ENCODE data around the gene KLF13. TPM values are rescaled to one million over a fixed set of nuclear protein-coding genes. Genes with fewer than 3 reads are reported as not detected.

The KLF13 gene
- total and polyA plus RNA-seq, 3 experiments from 2014 or later, result 109 to 147 (median 145) TPM

DNA sequence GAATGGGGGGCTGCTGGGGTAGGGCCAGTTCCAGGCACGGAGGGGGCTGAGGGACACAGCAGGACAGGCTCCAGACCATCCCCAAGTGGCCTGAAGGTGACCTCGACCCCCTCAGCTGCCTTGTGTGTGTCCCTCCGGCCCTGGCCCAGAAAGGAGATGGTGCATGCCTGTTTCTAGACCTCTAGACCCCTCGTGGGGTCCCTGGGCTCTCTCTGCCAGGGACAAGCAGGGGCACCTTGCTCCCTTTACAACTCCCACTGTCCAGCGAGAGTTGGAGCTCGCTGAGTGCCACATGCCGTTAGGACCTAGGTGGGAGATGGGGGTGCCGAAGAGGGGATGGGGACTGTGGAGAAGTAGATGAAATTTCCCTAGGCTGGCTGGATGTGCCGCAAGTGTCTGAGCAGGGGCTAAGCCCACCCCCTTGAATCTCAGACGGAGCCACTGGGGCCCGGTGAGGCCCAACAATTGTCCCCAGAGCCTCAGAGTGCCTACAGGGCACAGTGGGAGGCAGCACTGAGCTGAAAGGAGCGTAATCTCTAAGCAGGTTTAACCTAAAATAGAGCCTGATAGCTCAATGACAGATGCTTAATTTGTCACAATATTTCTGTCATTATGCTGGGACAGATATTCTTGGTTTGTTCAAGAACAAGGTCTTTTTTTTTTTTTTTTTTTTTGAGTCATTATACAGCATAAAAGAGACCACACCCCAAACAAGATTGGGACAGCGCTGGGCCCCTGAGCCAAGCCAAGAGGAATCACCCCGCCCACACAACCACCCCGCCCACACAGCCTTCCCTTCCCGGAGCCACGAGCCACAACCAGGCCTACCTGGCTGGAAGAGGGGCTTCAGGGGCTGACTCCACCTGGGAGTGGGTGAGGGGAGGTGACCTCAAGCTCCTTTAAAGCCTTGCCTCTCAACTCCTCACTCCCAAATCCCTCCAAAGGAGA, 23.6 kb upstream of the KLF13 start:
- H3K4me1 ChIP-seq (ENCODE audit: insufficient read depth, low read length), result peaks cover 13% of the 10 kb centered on the region
- no peaks in the 10 kb centered on the region for H3K36me3 Mint-ChIP-seq
- H3K36me3 ChIP-seq (ENCODE audit: insufficient read depth, low read length), result no peaks in the 10 kb centered on the region
- no peaks in the 10 kb centered on the region for H3K9me3 Mint-ChIP-seq
- H3K4me3 Mint-ChIP-seq, result no peak overlapping the region
- no peak overlapping the region for H3K27ac ChIP-seq (ENCODE audit: low read depth, low read length)
- no peak overlapping the region for H3K4me3 ChIP-seq (ENCODE audit: low read length)
- DNase-seq, result peak in 1 of 5 donors; percentile 24
- POLR2A ChIA-PET, result interaction anchor here (0.6 to 0.7 kb wide), 3 partner anchors 72 to 137 kb away, joined by 3 to 5 read pairs (median 3); no protein-coding TSS in a partner anchor
- no peaks in the 10 kb centered on the region for H3K27me3 ChIP-seq (ENCODE audit: insufficient read depth, low read length, poor library complexity, severe bottlenecking)
- CTCF ChIA-PET, result interaction anchor here (0.7 to 2.4 kb wide), 16 partner anchors 11 to 241 kb away, joined by 3 to 11 read pairs (median 4); no protein-coding TSS in a partner anchor
- H3K27me3 Mint-ChIP-seq, result peaks cover 0 to 9% of the 10 kb centered on the region in 2 donors
- peak overlapping the region in 2 of 8 donors; percentile 33 to 38 for H3K27ac Mint-ChIP-seq
- H3K9me3 ChIP-seq (ENCODE audit: low read length), result no peaks in the 10 kb centered on the region
- peaks cover 9 to 32% (median 23%) of the 10 kb centered on the region in 3 donors for H3K4me1 Mint-ChIP-seq

DNA sequence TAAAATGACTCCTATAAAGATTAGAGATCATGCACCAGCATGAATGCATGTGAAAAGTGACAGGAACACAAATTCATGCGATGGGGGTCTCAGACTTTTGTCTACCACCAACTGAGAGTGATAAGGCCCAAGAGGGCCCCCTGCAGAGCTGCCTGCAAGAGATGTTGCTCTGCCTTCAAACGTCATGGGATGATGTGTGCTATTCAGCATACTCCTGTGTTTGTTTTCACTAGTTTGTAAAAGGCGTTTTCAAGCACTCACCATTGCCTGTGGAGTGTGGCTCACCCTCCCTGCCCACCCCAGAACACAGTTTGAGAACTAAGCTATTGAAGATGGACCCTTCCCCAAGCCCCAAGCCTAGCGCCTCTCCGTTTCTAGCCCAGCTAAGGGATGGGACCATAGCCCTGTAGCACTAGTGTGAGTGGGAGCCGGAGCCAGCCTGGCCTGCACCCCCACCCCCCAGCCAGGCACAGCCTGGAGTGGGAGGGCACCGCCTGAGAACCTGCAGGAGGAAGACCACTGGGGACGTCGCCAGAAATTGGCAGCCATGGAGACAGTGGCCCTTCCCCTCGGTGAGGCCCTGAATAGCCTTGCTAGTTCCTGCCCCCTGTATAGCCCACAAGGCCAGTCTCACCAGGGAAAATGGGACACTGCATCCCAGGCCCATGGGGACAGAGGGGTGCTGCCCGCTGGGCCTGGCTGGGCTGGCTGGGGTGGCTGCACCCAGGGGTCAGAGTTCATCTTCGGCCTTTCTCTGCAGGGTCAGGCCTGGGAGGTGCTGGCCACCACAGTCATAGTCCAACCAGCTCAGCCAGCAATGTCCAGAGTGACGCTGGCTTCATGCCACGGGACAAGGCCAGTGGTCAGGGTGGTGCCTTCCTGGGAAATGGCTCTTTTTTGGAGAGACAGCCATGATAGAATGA, 22.6 kb upstream of the KLF13 start:
- DNase-seq, result no peak
- Histone ChIP-seq H3K27ac (ENCODE audit: low read depth, low read length) (no peak overlapping the region), H3K9me3 (ENCODE audit: low read length) (no peaks in the 10 kb centered on the region), H3K4me3 (ENCODE audit: low read length) (no peak overlapping the region), H3K27me3 (ENCODE audit: insufficient read depth, low read length, poor library complexity, severe bottlenecking) (no peaks in the 10 kb centered on the region), H3K36me3 (ENCODE audit: insufficient read depth, low read length) (no peaks in the 10 kb centered on the region), H3K4me1 (ENCODE audit: insufficient read depth, low read length) (peaks cover 13% of the 10 kb centered on the region)
- Mint-ChIP-seq H3K4me1 (peaks cover 10 to 39% (median 23%) of the 10 kb centered on the region in 3 donors), H3K9me3 (no peaks in the 10 kb centered on the region), H3K27ac (peak overlapping the region in 2 of 8 donors; percentile 38 to 85), H3K36me3 (no peaks in the 10 kb centered on the region), H3K4me3 (no peak overlapping the region), H3K27me3 (peaks cover 0 to 11% of the 10 kb centered on the region in 2 donors)
- POLR2A ChIA-PET, result no interaction called here
- CTCF ChIA-PET, result interaction anchor here (0.7 to 2.4 kb wide), 15 partner anchors 12 to 242 kb away, joined by 3 to 11 read pairs (median 4); no protein-coding TSS in a partner anchor

DNA sequence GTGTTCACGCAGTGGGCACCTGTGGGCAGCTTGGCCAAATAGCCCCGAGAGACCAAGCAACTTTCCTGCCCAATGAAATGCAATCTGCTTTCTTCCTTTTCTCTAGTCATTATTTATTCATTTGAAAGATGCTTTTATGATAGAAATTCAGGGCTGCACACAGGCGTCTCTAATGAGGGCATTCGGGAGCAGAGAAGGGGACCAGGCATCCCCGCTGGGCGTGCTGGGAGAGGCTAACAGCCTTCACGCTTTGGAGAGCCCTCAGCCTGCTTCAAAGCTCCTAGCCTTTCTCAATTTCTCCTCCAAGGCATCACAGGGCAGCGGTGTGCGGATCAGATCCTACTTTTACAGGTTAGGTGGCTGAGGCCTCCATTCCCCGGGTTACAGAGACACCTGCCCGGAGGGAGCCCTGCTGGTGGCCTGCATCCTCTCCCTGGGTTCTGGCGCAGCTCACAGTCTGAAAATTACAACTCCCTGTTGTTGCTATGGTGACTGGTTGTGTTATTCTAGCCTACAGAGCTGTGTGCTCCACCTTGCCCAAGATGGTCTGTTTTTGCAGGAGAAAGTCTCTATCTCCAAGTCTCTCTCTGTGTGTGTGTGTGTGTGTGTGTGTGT, 21.8 kb upstream of the KLF13 start:
- ChIA-PET CTCF (no interaction called here), POLR2A (no interaction called here)
- peak overlapping the region in 1 of 7 donors; percentile 41 for H3K4me3 Mint-ChIP-seq
- peaks cover 10 to 40% (median 23%) of the 10 kb centered on the region in 3 donors for H3K4me1 Mint-ChIP-seq
- no peak overlapping the region for H3K4me3 ChIP-seq (ENCODE audit: low read length)
- DNase-seq, result no peak
- H3K27me3 Mint-ChIP-seq, result peaks cover 0 to 12% of the 10 kb centered on the region in 2 donors
- H3K9me3 ChIP-seq (ENCODE audit: low read length), result no peaks in the 10 kb centered on the region
- H3K27ac Mint-ChIP-seq, result peak overlapping the region in 3 of 8 donors; percentile 43 to 72 (median 60)
- peaks cover 13% of the 10 kb centered on the region for H3K4me1 ChIP-seq (ENCODE audit: insufficient read depth, low read length)
- H3K27me3 ChIP-seq (ENCODE audit: insufficient read depth, low read length, poor library complexity, severe bottlenecking), result no peaks in the 10 kb centered on the region
- H3K9me3 Mint-ChIP-seq, result no peaks in the 10 kb centered on the region
- H3K36me3 ChIP-seq (ENCODE audit: insufficient read depth, low read length), result no peaks in the 10 kb centered on the region
- no peak overlapping the region for H3K27ac ChIP-seq (ENCODE audit: low read depth, low read length)
- no peaks in the 10 kb centered on the region for H3K36me3 Mint-ChIP-seq

DNA sequence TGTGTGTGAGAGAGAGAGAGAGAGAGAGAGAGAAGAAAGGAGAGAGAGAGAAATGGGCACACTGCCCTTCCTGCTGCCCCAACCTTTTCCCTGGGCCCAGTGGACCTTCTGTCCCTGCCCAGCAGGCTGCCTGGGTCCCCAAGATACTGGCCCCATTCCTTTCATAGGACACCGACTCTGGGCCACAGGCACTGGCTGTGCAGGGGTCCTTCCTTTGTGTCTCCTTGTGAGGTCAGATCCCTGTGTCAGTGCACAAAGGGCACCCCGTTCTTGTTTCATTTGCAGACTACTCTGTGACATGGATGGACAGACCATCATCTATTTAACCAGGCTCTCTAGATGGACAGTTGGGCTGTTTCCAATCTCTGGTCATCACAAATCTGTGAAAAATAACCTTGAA, 21.3 kb upstream of the KLF13 start:
- H3K9me3 ChIP-seq (ENCODE audit: low read length), result no peaks in the 10 kb centered on the region
- ChIA-PET CTCF (interaction anchor here (2.3 kb wide), 1 partner anchor 90 kb away, joined by 4 read pairs; no protein-coding TSS in a partner anchor), POLR2A (no interaction called here)
- H3K4me3 Mint-ChIP-seq, result no peak overlapping the region
- no peaks in the 10 kb centered on the region for H3K36me3 Mint-ChIP-seq
- H3K27ac ChIP-seq (ENCODE audit: low read depth, low read length), result no peak overlapping the region
- no peaks in the 10 kb centered on the region for H3K27me3 ChIP-seq (ENCODE audit: insufficient read depth, low read length, poor library complexity, severe bottlenecking)
- no peak overlapping the region for H3K4me3 ChIP-seq (ENCODE audit: low read length)
- H3K4me1 ChIP-seq (ENCODE audit: insufficient read depth, low read length), result peaks cover 13% of the 10 kb centered on the region
- H3K27me3 Mint-ChIP-seq, result peaks cover under 1 to 17% of the 10 kb centered on the region in 2 donors
- H3K36me3 ChIP-seq (ENCODE audit: insufficient read depth, low read length), result no peaks in the 10 kb centered on the region
- no peak for DNase-seq
- H3K4me1 Mint-ChIP-seq, result peaks cover 10 to 40% (median 23%) of the 10 kb centered on the region in 3 donors
- H3K27ac Mint-ChIP-seq, result peak overlapping the region in 2 of 8 donors; percentile 43 to 72
- H3K9me3 Mint-ChIP-seq, result no peaks in the 10 kb centered on the region

DNA sequence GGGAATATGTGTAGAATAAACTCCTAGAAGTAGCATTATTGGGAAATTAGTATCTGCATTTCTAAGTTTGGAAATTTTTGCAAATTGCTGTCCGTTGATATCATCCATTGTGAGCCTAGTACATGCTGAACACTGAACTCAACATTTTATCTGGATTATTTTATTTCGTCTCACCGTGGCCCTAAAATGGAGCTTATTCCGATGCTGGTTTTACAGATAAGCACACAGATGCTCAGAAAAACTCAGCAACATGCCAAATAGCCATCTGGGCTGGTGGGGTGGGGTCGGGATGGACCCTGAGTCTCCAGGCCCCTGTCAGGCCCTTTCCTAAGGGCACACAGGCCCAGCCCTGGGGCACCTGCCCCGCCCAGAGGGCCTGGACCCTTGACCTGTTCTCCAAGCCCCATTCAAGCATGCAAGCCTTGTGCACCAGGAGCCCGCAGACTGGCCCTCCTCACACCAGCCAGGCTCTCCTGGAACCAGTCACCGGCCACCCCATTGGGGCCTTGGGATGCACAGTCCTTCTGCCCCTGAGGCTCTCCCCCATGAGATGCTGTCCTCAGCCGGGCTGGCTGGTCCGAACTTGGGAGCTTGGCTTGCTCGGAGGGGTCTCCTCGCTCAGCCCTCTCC, 20.7 kb upstream of the KLF13 start:
- Mint-ChIP-seq H3K4me1 (peaks cover 10 to 40% (median 23%) of the 10 kb centered on the region in 3 donors), H3K9me3 (no peaks in the 10 kb centered on the region), H3K36me3 (no peaks in the 10 kb centered on the region), H3K27ac (no peak overlapping the region), H3K4me3 (no peak overlapping the region), H3K27me3 (peaks cover 2 to 18% of the 10 kb centered on the region in 2 donors)
- H3K9me3 ChIP-seq (ENCODE audit: low read length), result no peaks in the 10 kb centered on the region
- POLR2A ChIA-PET, result no interaction called here
- no peak for DNase-seq
- H3K27ac ChIP-seq (ENCODE audit: low read depth, low read length), result no peak overlapping the region
- CTCF ChIA-PET, result interaction anchor here (2.3 to 3.8 kb wide), 2 partner anchors 90 to 183 kb away, joined by 4 to 16 read pairs; no protein-coding TSS in a partner anchor
- no peaks in the 10 kb centered on the region for H3K36me3 ChIP-seq (ENCODE audit: insufficient read depth, low read length)
- H3K4me3 ChIP-seq (ENCODE audit: low read length), result no peak overlapping the region
- no peaks in the 10 kb centered on the region for H3K27me3 ChIP-seq (ENCODE audit: insufficient read depth, low read length, poor library complexity, severe bottlenecking)
- H3K4me1 ChIP-seq (ENCODE audit: insufficient read depth, low read length), result peaks cover 13% of the 10 kb centered on the region

DNA sequence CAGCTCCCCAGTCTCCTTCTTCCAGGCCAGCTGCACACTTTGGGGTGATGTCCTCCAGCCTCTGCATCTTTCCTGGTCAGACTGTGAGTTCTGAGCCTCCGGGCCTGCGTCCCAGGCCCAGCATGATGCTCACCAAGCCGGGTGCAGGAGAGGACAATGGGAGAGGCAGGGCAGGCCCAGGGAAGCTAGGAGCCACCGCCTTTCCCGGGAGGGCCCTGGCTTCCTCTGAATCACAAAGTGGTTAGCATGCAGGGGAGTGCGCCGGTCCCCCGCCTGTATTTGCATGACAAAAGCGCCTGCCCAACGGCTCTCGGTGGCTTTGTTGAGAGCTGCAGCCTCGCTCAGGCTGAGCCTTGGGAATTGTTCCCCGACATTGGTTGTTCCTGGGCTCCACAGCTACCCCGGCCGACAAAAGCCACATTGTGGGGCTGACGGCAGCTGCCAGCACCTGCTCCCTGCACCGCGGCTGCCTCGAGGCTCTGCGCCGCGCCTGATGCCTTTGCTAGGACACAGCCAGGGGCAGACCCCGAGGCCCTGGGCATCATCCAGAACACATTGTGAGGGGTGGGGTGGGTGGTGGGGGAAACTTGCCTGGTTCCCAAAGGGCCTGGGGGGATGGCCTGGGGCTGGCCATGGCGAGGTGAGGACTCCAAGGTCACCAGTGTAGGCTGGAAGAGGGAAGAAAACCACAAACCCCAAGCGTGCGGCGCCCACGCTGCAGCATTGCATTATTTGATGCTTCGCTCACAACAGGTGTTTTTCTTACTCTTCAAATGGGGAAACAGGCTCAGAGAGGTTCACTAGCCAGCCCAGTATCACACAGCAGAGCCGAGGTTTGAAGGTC, 20.0 kb upstream of the KLF13 start:
- Histone ChIP-seq H3K4me1 (ENCODE audit: insufficient read depth, low read length) (peaks cover 13% of the 10 kb centered on the region), H3K4me3 (ENCODE audit: low read length) (no peak overlapping the region), H3K27ac (ENCODE audit: low read depth, low read length) (no peak overlapping the region), H3K27me3 (ENCODE audit: insufficient read depth, low read length, poor library complexity, severe bottlenecking) (no peaks in the 10 kb centered on the region), H3K9me3 (ENCODE audit: low read length) (no peaks in the 10 kb centered on the region), H3K36me3 (ENCODE audit: insufficient read depth, low read length) (no peaks in the 10 kb centered on the region)
- no peak overlapping the region for H3K4me3 Mint-ChIP-seq
- ChIA-PET POLR2A (no interaction called here), CTCF (interaction anchor here (2.3 to 3.8 kb wide), 2 partner anchors 91 to 182 kb away, joined by 4 to 16 read pairs; no protein-coding TSS in a partner anchor)
- no peak for DNase-seq
- H3K4me1 Mint-ChIP-seq, result peaks cover 10 to 40% (median 23%) of the 10 kb centered on the region in 3 donors
- peaks cover 2 to 18% of the 10 kb centered on the region in 2 donors for H3K27me3 Mint-ChIP-seq
- H3K27ac Mint-ChIP-seq, result no peak overlapping the region
- H3K9me3 Mint-ChIP-seq, result no peaks in the 10 kb centered on the region
- no peaks in the 10 kb centered on the region for H3K36me3 Mint-ChIP-seq
